NCI-H1105 (cell line): ENCODE results near the gene PCBP3.
"Not testable (repeated sequence)": the region's sequence is repeated elsewhere in the genome, so short reads cannot be mapped to it uniquely, and the experiment has no call there.

Experiments used
- DNase-seq: peaks from one replicate; lab custom pipeline; 2025; lab: John Stamatoyannopoulos, UW

PCBP3 gene

GRCh38 chr21:45845770-45846090 is 202.2 kb downstream of the PCBP3 start:
- no peak for DNase-seq

GRCh38 chr21:45846373-45847160 is 203.0 kb downstream of the PCBP3 start:
- DNase-seq: no peak

- DNase-seq: no peak
Observed at GRCh38 chr21:45847870-45848269, 204.3 kb downstream of the PCBP3 start.

GRCh38 chr21:45848331-45848730 is 204.8 kb downstream of the PCBP3 start:
- DNase-seq: no peak

GRCh38 chr21:45848805-45849204 is 205.3 kb downstream of the PCBP3 start:
- no peak for DNase-seq

- DNase-seq: no peak
Observed at GRCh38 chr21:45849651-45850050, 206.1 kb downstream of the PCBP3 start.

GRCh38 chr21:45850181-45850580 is 206.7 kb downstream of the PCBP3 start:
- no peak for DNase-seq

GRCh38 chr21:45852386-45852785 is 208.9 kb downstream of the PCBP3 start:
- DNase-seq: not testable (repeated sequence)

- no peak for DNase-seq
Observed at GRCh38 chr21:45852886-45853400, 209.4 kb downstream of the PCBP3 start.

- no peak for DNase-seq
Observed at GRCh38 chr21:45853703-45854342, 210.3 kb downstream of the PCBP3 start.

GRCh38 chr21:45854690-45855247 is 211.2 kb downstream of the PCBP3 start:
- DNase-seq: no peak

GRCh38 chr21:45855248-45855811 is 211.8 kb downstream of the PCBP3 start:
- DNase-seq: no peak

- DNase-seq: no peak
Observed at GRCh38 chr21:45856442-45856841, 212.9 kb downstream of the PCBP3 start.

- DNase-seq: no peak
Observed at GRCh38 chr21:45856906-45857305, 213.4 kb downstream of the PCBP3 start.

- DNase-seq: no peak
Observed at GRCh38 chr21:45857761-45858160, 214.2 kb downstream of the PCBP3 start.

- no peak for DNase-seq
Observed at GRCh38 chr21:45858180-45858579, 214.7 kb downstream of the PCBP3 start.

- DNase-seq: no peak
Observed at GRCh38 chr21:45859041-45859761, 215.7 kb downstream of the PCBP3 start.

- no peak for DNase-seq
Observed at GRCh38 chr21:45859762-45860357, 216.3 kb downstream of the PCBP3 start.

- DNase-seq: no peak
Observed at GRCh38 chr21:45860493-45861155, 217.1 kb downstream of the PCBP3 start.

- DNase-seq: no peak
Observed at GRCh38 chr21:45861156-45861870, 217.8 kb downstream of the PCBP3 start.
